ENCODE results near the gene KLHL9. TPM values are rescaled to one million over a fixed set of nuclear protein-coding genes. Genes with fewer than 3 reads are reported as not detected.

The KLHL9 gene, protein sequence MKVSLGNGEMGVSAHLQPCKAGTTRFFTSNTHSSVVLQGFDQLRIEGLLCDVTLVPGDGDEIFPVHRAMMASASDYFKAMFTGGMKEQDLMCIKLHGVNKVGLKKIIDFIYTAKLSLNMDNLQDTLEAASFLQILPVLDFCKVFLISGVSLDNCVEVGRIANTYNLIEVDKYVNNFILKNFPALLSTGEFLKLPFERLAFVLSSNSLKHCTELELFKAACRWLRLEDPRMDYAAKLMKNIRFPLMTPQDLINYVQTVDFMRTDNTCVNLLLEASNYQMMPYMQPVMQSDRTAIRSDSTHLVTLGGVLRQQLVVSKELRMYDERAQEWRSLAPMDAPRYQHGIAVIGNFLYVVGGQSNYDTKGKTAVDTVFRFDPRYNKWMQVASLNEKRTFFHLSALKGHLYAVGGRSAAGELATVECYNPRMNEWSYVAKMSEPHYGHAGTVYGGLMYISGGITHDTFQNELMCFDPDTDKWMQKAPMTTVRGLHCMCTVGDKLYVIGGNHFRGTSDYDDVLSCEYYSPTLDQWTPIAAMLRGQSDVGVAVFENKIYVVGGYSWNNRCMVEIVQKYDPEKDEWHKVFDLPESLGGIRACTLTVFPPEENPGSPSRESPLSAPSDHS
- total RNA-seq, result 32.2 and 38.3 TPM in 2 replicates

DNA sequence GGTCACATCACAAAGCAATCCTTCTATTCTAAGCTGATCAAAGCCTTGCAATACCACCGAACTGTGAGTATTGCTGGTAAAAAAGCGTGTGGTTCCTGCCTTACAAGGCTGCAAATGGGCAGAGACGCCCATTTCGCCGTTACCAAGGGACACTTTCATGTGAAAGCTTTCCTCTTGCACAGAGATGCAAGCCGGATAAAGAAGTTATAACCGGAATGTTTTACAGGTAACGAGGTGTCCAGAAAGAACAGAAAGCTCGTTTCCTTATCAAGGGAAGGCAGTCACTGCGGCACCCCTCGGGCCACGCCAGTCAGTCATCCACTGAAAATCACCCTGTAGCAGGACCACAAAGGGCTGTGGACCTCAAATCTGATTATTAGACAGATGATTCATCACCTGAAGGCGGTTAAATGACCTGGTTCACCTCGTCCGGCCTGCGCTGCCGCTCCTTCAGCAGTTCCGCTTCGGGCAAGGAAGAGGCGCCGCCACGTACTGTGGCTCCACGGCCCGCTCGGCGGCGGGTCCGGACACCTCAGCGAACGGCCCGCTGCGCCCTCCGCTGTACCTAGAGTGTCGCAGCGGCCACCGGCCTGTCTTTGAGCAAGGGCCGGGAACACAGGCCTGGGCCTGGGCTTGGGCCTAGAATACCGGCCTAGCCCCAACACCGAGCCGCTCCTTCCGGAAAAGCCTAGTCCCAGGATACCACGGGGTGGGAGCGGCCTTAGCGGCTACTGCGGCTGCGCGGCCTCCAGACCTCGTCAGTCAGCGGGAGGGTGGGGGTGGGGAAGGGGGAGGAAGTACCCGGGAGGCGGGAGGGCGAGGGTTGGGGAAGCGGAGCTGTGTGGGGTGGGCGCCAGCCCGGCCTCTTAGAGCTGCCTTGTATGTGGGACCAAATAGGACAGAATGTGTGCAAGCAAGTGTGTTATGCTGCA, at the start of gene KLHL9:
KLHL9 (minus strand) TSS at position 704 of the 932 bp plus-strand sequence; CDS start at position 159, 545 bp downstream.

DNA sequence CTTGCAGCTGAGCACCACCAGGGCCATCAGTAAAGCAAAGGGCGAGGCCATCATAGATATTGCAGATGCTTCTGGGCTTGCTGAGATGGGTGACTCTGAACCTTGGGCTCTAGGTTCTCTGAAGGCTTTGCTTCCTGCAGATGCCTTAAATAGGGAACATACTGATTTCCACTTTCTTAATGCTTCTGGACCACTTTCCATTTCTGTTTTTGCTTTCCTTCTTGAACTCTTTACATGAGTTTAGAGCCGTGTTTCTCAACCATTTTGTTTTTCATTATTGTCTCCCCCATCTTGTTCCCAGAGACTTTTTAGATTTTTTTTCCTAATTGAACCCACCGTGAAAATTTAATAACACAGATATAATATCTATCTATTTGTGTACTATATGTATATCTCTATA, 32.8 kb upstream of the KLHL9 start, which contains the start of gene IFNA13:
IFNA13 (minus strand) TSS at position 101 of the 400 bp plus-strand sequence; CDS start at position 54, 47 bp downstream.

DNA sequence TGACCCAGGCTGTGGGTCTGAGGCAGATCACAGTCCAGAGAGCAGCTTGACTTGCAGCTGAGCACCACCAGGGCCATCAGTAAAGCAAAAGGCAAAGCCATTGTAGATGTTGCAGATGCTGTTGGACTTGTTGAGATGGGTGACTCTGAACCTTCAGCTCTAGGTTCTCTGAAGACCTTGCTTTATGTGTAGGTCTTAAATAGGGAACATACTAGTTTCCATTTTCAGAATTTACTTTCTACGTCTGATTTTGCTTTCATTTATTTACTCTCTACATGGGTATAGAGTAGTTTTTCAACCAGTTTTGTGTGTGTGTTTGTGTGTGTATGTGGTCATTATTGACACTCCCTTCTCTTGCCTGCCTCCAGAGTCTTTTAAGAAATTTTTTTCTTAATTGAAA, 15.6 kb upstream of the KLHL9 start, which contains the start of gene IFNA6:
IFNA6 (minus strand) TSS at position 101 of the 400 bp plus-strand sequence; CDS start at position 101, 0 bp downstream.

DNA sequence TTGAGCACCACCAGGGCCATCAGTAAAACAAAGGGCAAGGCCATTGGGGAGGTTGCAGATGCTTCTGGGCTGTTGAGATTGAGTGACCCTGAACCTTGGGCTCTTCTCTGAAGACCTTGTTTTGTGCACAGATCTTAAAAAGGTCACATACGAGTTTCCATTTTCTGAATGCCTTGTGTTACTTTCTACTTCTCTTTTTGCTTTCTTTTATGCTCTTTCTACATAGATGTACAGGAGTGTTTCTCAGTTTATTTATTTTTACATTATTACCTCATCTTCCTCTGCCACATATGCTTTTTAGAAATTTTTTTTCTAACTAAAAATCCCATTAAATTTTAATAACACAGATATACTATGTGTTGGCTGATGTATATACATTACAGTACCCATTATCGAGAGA, 30.0 kb downstream of the KLHL9 start, which contains the start of gene IFNA5:
IFNA5 (minus strand) TSS at position 101 of the 400 bp plus-strand sequence; CDS start at position 44, 57 bp downstream.

Other genes with a start within 250 kb of the KLHL9 start
- not detected in 2 replicates for gene IFNW1, start 193.6 kb downstream of the KLHL9 start, total RNA-seq
- gene IFNA21, start 168.7 kb downstream of the KLHL9 start, total RNA-seq, result not detected in 2 replicates
- gene IFNA4, start 147.8 kb downstream of the KLHL9 start, total RNA-seq, result not detected in 2 replicates
- not detected in 2 replicates for gene IFNA7, start 133.2 kb downstream of the KLHL9 start, total RNA-seq
- not detected in 2 replicates for gene IFNA10, start 128.3 kb downstream of the KLHL9 start, total RNA-seq
- not detected in 2 replicates for gene IFNA16, start 118.1 kb downstream of the KLHL9 start, total RNA-seq
- gene IFNA17, start 107.2 kb downstream of the KLHL9 start, total RNA-seq, result not detected in 2 replicates
- not detected in 2 replicates for gene IFNA14, start 95.4 kb downstream of the KLHL9 start, total RNA-seq
- 0.09 TPM in 1 of 2 replicates, not detected in the other for gene IFNA5, start 30.1 kb downstream of the KLHL9 start, total RNA-seq
- gene IFNA6, start 15.5 kb upstream of the KLHL9 start, total RNA-seq, result not detected in 2 replicates
- not detected in 2 replicates for gene IFNA13, start 32.7 kb upstream of the KLHL9 start, total RNA-seq
- not detected in 2 replicates for gene IFNA2, start 50.0 kb upstream of the KLHL9 start, total RNA-seq
- not detected in 2 replicates for gene IFNA8, start 73.7 kb upstream of the KLHL9 start, total RNA-seq
- not detected in 2 replicates for gene IFNA1, start 105.0 kb upstream of the KLHL9 start, total RNA-seq
- gene IFNE, start 146.9 kb upstream of the KLHL9 start, total RNA-seq, result 0.99 and 2.1 TPM in 2 replicates

All from endothelial cell of coronary artery (primary cell).